ENCODE measurements around the gene RAP1GAP2. TPM values are rescaled to one million over a fixed set of nuclear protein-coding genes. Genes with fewer than 3 reads are reported as not detected.

Gene RAP1GAP2
- total RNA-seq, 4 donors from 2014 or later = 1.5 to 23.1 (median 6.7) TPM

DNA sequence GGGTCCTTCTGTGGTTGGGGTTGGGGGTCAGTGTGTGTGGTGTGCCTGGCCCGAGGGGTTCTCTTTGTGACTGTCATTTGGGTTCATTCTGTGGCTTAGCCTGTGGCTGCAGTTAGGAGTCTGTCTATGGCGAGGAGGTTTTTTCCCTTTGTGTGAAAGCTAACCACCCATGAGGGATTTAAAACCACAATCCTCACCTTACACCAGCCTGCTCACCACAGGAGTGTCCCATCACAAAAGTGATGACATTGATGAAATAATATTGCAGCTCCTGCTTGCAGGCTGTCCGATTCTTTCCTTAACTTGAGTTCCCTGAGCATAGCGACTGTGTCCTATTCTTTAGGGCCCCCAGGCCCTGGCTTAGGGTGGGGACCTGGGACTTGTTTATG lies 113.6 kb downstream of the RAP1GAP2 start:
- H3K4me1 ChIP-seq = no peaks in the 10 kb centered on the region
- intact Hi-C loops (cut with DNase I; ENCODE audit: low total_unique reads) = no loop called here
- no peak overlapping the region for H3K4me3 ChIP-seq
- H3K9me3 ChIP-seq = no peaks in the 10 kb centered on the region
- no peak overlapping the region for H3K27ac ChIP-seq
- no peak for DNase-seq
- no peak for TF ChIP-seq POLR2A (IDR thresholded peaks at IDR 0.05)
- TF ChIP-seq, protein P1, sequence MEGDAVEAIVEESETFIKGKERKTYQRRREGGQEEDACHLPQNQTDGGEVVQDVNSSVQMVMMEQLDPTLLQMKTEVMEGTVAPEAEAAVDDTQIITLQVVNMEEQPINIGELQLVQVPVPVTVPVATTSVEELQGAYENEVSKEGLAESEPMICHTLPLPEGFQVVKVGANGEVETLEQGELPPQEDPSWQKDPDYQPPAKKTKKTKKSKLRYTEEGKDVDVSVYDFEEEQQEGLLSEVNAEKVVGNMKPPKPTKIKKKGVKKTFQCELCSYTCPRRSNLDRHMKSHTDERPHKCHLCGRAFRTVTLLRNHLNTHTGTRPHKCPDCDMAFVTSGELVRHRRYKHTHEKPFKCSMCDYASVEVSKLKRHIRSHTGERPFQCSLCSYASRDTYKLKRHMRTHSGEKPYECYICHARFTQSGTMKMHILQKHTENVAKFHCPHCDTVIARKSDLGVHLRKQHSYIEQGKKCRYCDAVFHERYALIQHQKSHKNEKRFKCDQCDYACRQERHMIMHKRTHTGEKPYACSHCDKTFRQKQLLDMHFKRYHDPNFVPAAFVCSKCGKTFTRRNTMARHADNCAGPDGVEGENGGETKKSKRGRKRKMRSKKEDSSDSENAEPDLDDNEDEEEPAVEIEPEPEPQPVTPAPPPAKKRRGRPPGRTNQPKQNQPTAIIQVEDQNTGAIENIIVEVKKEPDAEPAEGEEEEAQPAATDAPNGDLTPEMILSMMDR (IDR thresholded peaks at IDR 0.05) = no peak
- no peaks in the 10 kb centered on the region for H3K27me3 ChIP-seq
- no peaks in the 10 kb centered on the region for H3K36me3 ChIP-seq

- Histone ChIP-seq H3K36me3 (no peaks in the 10 kb centered on the region), H3K27ac (no peak overlapping the region), H3K27me3 (no peaks in the 10 kb centered on the region), H3K4me3 (no peak overlapping the region), H3K4me1 (no peaks in the 10 kb centered on the region), H3K9me3 (no peaks in the 10 kb centered on the region)
- intact Hi-C loops (cut with DNase I; ENCODE audit: low total_unique reads) = no loop called here
- no peak for TF ChIP-seq POLR2A (IDR thresholded peaks at IDR 0.05)
- TF ChIP-seq, protein P1 (IDR thresholded peaks at IDR 0.05) = no peak
- no peak for DNase-seq
These were observed 115.0 kb downstream of the RAP1GAP2 start for GRCh38 chr17:2911035-2911754.

DNA sequence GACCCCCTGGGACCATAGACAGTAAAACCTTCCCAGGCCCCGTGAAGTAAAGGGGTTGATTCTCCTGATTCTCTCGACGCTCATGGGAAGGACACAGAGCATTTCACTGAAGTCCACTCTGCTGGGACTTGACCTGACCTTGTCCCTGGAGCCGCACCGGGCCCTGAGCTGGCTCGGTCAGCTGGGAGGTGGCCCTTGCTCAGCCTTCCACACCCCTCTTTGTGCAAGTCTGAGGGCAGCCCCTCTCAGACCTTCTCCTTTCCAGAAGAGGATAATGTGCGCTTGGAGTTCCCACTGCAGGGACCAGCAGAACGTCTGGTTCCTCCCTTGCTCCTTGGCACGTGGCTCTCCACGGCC lies 115.5 kb downstream of the RAP1GAP2 start:
- Histone ChIP-seq H3K4me3 (no peak overlapping the region), H3K27ac (no peak overlapping the region), H3K36me3 (no peaks in the 10 kb centered on the region), H3K4me1 (no peaks in the 10 kb centered on the region), H3K27me3 (no peaks in the 10 kb centered on the region), H3K9me3 (no peaks in the 10 kb centered on the region)
- intact Hi-C loops (cut with DNase I; ENCODE audit: low total_unique reads) = no loop called here
- no peak for DNase-seq
- TF ChIP-seq, protein P1 (IDR thresholded peaks at IDR 0.05) = no peak
- TF ChIP-seq POLR2A (IDR thresholded peaks at IDR 0.05) = no peak

DNA sequence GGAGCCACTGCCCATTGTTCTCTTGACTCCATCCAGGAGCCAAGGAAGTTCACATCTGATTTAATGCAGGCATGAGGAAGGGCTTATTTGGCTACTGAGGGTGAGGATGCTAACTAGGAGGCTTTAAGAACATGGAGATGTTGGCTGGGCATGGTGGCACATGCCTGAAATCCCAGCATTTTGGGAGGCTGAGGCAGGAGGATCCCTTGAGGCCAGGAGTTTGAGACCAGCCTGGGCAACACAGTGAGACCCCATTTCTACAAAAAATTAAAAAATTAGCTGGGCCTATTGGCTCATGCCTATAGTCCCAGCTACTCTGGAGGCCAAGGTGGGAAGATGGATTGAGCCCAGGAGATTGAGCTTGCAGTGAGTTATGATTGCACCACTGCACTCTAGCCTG lies 116.5 kb downstream of the RAP1GAP2 start:
- Histone ChIP-seq H3K4me3 (no peak overlapping the region), H3K4me1 (no peaks in the 10 kb centered on the region), H3K27ac (no peak overlapping the region), H3K36me3 (no peaks in the 10 kb centered on the region), H3K27me3 (no peaks in the 10 kb centered on the region), H3K9me3 (no peaks in the 10 kb centered on the region)
- intact Hi-C loops (cut with DNase I; ENCODE audit: low total_unique reads) = no loop called here
- DNase-seq = no peak
- TF ChIP-seq, protein P1 (IDR thresholded peaks at IDR 0.05) = no peak
- TF ChIP-seq POLR2A (IDR thresholded peaks at IDR 0.05) = no peak

- Histone ChIP-seq H3K4me3 (no peak overlapping the region), H3K4me1 (no peaks in the 10 kb centered on the region), H3K36me3 (no peaks in the 10 kb centered on the region), H3K27ac (no peak overlapping the region), H3K27me3 (no peaks in the 10 kb centered on the region), H3K9me3 (no peaks in the 10 kb centered on the region)
- TF ChIP-seq, protein P1 (IDR thresholded peaks at IDR 0.05) = no peak
- TF ChIP-seq POLR2A (IDR thresholded peaks at IDR 0.05) = no peak
- no peak for DNase-seq
- intact Hi-C loops (cut with DNase I; ENCODE audit: low total_unique reads) = no loop called here
These were observed 120.2 kb downstream of the RAP1GAP2 start for GRCh38 chr17:2916461-2916860.

All from uterus (tissue), 4 donors.